Ovary (tissue), 9 donors: Measurements from ENCODE around the gene TMEM80. TPM values are rescaled to one million over a fixed set of nuclear protein-coding genes. Genes with fewer than 3 reads are reported as not detected.
A peak's percentile ranks its signal among the peaks of the same experiment; 100 is the strongest.

ENCODE experiments used
- DNase-seq, 5 donors: peaks; one replicate each; pipeline ENCODE4 v3.0.0-alpha.2; 2019 to 2020
- H3K27ac ChIP-seq, 2 donors: fragments of 200-600 bp; one replicate each; pipeline versions ENCODE4 v1.5.1 to v1.8.0; 2019 to 2022
- H3K27me3 ChIP-seq: fragments of 200-600 bp; one replicate; pipeline ENCODE4 v1.8.0; 2022
- H3K36me3 ChIP-seq: fragments of 200-600 bp; sonication (generic); one replicate; pipeline ENCODE4 v1.5.1; 2019
- H3K4me1 ChIP-seq: one replicate; pipeline ENCODE4 v1.8.1; 2013; ENCODE audit warnings: mild to moderate bottlenecking, moderate library complexity; ENCODE audit not compliant: insufficient read depth
- H3K4me3 ChIP-seq: fragments of 200-600 bp; sonication (generic); one replicate; pipeline ENCODE4 v1.5.1; 2017
- H3K9me3 ChIP-seq, 2 donors: fragments of 200-600 bp in 1 of 2; sonication (generic) in 1 of 2; one replicate each; pipeline versions ENCODE4 v1.5.1 to v1.8.1; 2013 to 2019; ENCODE audit warnings: mild to moderate bottlenecking in 1 of 2, moderate library complexity in 1 of 2
- EP300 ChIP-seq: sonication (generic); formaldehyde crosslinking; IDR thresholded peaks from one replicate; pipeline ENCODE4 v1.6.1; 2017; ENCODE audit warnings: antibody characterized with exemption
- POLR2A ChIP-seq: fragments of 450-650 bp; IDR thresholded peaks from one replicate; pipeline ENCODE4 v1.6.1; 2017; ENCODE audit warnings: antibody characterized with exemption, mild to moderate bottlenecking, moderate library complexity
- WGBS, 3 donors: extraction: QIAGEN DNeasy Blood & Tissue Kit in 1 of 3; methylation state at CpG; one replicate each; pipeline versions ENCODE4 v1.1.5 to v1.1.7; 2013 to 2017; 5-methylcytosine and 5-hydroxymethylcytosine counted together
- intact Hi-C, 4 donors: fragments of 100-400 bp; cut with DNase I; formaldehyde crosslinking; loops; one replicate each; pipeline versions ENCODE4 v1.11.0 to v1.15.1; 2022 to 2023
- polyA plus RNA-seq, 2 donors: library from polyadenylated mRNA; stranded (reverse); fragments of 200-250 nt in 1 of 2; fragments of 350-450 nt in 1 of 2; fragmentation: Illumina TruSeq in 1 of 2; extraction: RNeasy Lipid Tissue Mini Kit (QIAGEN cat#74804) in 1 of 2; gene quantifications; one replicate each; pipeline ENCODE4 v1.2.3, GENCODE V29; 2013 to 2014
- total RNA-seq, 7 donors: library from RNA; depleted of rRNA in 2 of 7; stranded (reverse); fragments of >200 nt in 2 of 7; fragmentation: NEBNext Ultra II Directional in 3 of 7; extraction: Animal tissue kit (Norgen Biotek cat#: 25700) in 3 of 7; gene quantifications; one replicate each; pipeline versions ENCODE4 v1.1.0 to v1.2.4, GENCODE V29; 2016 to 2023
- TF ChIP-seq, protein P1 (sequence below), 3 donors: fragments of 450-650 bp in 2 of 3; fragments of 200-600 bp in 1 of 3; IDR thresholded peaks; one replicate each; pipeline versions ENCODE4 v1.5.1 to v1.8.0; 2016 to 2022; ENCODE audit warnings: antibody characterized with exemption in 3 of 3, mild to moderate bottlenecking in 1 of 3
- donor health status: DM: no; HTN: no; CAD: no; lungs with moderate emphysema.
- donor health status: DM: no; HTN: no; CAD: no.
- donor health status: Bipolar disorder and iron deficiency.
- donor health status: DM: yes; HTN: yes; CAD: no.
- donor health status: DM: no; HTN: no; CAD: no.
- donor health status: DM: yes; HTN: yes; CAD: no.

TMEM80 gene
- total and polyA plus RNA-seq, 9 donors: 15.4 to 38.0 (median 30.5) TPM

DNA sequence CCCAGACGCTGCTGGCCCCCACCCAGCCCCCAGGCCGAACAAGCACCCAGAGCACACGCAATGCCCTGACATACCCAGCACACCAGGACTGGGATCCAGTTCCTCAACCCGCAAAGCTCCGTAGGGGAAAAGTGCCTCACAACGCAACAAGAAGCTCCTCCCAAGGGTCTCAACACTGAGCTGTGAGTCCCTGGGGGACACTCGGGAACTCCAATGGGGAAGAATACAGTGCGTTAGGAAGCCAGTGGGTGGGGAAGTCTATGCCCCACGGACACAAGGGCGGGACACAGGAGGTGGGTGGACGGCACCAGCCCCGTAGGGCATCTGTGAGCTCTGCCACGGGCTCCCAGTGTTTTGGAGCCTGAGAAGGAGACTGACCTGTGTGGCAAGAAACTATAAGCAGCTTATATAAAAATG is 2.2 kb upstream of the TMEM80 start:
- H3K36me3 ChIP-seq: no peaks in the 10 kb centered on the region
- no peak overlapping the region for H3K4me3 ChIP-seq
- H3K4me1 ChIP-seq: peaks cover 13% of the 10 kb centered on the region
- no peaks in the 10 kb centered on the region for H3K9me3 ChIP-seq
- TF ChIP-seq POLR2A: no peak
- no peaks in the 10 kb centered on the region for H3K27me3 ChIP-seq
- intact Hi-C loops: no loop called here
- DNase-seq: no peak
- no peak overlapping the region for H3K27ac ChIP-seq
- 24 to 34% (median 25%) methylated on average over 13 of the region's 13 CpGs for WGBS, 3 donors

DNA sequence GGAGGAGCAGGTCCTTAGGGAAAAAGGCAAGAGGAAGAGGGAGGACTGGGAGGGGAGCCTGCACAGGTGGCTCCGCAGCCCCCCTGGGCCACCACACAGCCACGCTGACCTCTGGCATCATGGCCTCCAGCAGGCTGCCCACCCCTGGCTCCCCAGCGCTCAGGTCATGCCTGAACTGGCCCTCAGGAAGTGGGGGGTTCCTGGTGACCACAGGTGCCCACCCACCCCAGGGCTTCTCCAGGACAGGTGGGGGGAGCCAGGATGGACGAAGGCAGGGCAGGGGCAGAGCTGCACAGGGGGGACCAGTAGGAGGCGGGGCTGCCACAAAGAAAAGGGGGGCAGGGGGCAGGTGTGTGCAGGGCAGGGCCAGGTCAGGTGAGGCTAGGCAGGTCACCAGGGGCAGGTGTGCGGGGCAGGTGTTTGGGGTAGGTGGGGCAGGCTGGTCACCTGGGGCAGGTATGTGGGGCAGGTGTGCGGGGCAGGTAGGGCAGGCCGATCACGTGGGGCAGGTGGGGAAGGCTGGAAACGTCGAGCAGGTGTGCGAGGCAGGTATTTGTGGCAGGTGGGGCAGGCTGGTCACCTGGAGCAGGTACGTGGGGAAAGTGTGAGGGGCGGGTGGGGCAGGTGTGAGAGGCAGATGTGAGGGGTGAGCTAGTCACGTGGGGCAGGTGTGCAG is 1.6 kb upstream of the TMEM80 start:
- peaks cover 13% of the 10 kb centered on the region for H3K4me1 ChIP-seq
- DNase-seq: peak in 4 of 5 donors; percentile 53 to 71 (median 68)
- H3K4me3 ChIP-seq: peak overlapping the region; percentile 100

DNA sequence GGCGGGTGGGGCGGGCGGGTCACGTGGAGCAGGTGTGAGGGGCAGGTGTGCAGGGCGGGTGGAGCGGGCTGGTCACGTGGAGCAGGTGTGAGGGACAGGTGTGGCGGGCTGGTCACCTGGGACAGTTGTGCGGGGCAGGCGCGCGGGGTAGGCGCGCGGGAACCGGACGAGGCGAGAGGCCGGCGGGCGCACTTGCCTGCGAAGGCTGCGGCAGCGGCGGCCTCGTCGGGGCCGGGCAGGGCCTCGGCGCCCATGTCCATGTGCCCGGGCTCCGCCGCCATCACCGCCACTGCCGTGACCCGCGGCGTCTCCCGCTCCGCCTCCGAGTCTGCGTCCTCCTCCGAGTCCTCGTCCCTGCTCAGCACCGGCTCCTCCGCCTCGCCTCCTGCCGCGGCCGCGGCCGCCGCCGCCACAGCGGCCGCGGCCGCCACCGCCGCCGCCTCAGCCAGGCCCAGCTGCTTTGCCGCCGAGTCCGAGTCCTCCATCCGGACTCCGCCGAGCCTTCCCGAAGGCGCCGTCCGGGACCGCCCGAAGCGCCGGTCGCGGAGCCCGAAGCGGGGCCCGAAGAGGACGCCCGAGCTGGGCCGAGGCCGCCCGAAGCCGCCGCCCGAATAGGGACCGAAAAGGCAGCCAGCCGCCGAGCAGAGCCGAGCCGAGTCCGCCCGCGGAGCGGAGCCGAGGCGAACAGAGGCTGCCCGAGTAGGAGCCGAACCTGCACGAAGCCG is 891 bp upstream of the TMEM80 start, which contains the start of gene DEAF1:
TSS of gene DEAF1 (minus strand) at position 660 of the 725 bp plus-strand sequence. CDS start at position 485, 175 bp downstream.
- H3K27ac ChIP-seq: peak within 1 kb of the TSS; percentile 99 to 100
- TF ChIP-seq, protein P1, sequence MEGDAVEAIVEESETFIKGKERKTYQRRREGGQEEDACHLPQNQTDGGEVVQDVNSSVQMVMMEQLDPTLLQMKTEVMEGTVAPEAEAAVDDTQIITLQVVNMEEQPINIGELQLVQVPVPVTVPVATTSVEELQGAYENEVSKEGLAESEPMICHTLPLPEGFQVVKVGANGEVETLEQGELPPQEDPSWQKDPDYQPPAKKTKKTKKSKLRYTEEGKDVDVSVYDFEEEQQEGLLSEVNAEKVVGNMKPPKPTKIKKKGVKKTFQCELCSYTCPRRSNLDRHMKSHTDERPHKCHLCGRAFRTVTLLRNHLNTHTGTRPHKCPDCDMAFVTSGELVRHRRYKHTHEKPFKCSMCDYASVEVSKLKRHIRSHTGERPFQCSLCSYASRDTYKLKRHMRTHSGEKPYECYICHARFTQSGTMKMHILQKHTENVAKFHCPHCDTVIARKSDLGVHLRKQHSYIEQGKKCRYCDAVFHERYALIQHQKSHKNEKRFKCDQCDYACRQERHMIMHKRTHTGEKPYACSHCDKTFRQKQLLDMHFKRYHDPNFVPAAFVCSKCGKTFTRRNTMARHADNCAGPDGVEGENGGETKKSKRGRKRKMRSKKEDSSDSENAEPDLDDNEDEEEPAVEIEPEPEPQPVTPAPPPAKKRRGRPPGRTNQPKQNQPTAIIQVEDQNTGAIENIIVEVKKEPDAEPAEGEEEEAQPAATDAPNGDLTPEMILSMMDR (IDR thresholded peaks at IDR 0.05): no peak
- TF ChIP-seq POLR2A: peak; percentile 13
- intact Hi-C loops: no loop called here
- no peaks in the 10 kb centered on the region for H3K36me3 ChIP-seq
- no peaks in the 10 kb centered on the region for H3K27me3 ChIP-seq
- DNase-seq: peak; percentile 99 to 100 (median 100)
- H3K4me3 ChIP-seq: peak within 1 kb of the TSS; percentile 100
- 1 to 2% (median 2%) methylated on average over 65 to 103 of the region's 103 CpGs for WGBS, 3 donors
- no peaks in the 10 kb centered on the region for H3K9me3 ChIP-seq
- H3K4me1 ChIP-seq: peaks cover 13% of the 10 kb centered on the region

More for the DNA sequence above, 1.6 kb upstream of the TMEM80 start:
- Histone ChIP-seq H3K36me3 (no peaks in the 10 kb centered on the region), H3K27ac (no peak overlapping the region), H3K9me3 (no peaks in the 10 kb centered on the region), H3K27me3 (no peaks in the 10 kb centered on the region)
- no peak for TF ChIP-seq EP300
- TF ChIP-seq, protein P1 (IDR thresholded peaks at IDR 0.05): no peak
- no peak for TF ChIP-seq POLR2A
- 55 to 65% (median 61%) methylated on average over 15 of the region's 15 CpGs for WGBS, 3 donors
- intact Hi-C loops: no loop called here

DNA sequence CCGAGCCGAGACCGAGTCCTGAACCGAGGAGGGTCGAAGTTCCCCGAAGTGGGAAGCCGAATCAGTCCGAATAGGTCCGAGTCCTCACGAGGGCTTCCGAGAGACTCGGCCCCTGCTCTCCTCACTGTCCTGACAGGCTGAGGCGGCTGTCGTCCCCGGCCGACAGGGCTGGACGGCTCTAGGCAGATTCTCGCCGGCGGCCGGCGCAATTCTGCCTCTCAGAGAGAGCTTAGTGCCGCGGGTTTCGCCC is 403 bp upstream of the TMEM80 start:
- Histone ChIP-seq H3K4me1 (peaks cover 13% of the 10 kb centered on the region), H3K27ac (peak overlapping the region; percentile 99 to 100), H3K4me3 (peak overlapping the region; percentile 100), H3K36me3 (no peaks in the 10 kb centered on the region), H3K27me3 (no peaks in the 10 kb centered on the region), H3K9me3 (no peaks in the 10 kb centered on the region)
- no peak for DNase-seq
- WGBS, 3 donors: 1 to 2% (median 1%) methylated on average over 14 to 25 of the region's 25 CpGs
- TF ChIP-seq POLR2A (no peak), EP300 (no peak)
- TF ChIP-seq, protein P1 (IDR thresholded peaks at IDR 0.05): no peak
- intact Hi-C loops: no loop called here
